IPS DF 4.7 (cell line): ENCODE measurements around the gene NPRL2.

ENCODE experiments used
- DNase-seq: peaks from one replicate; pipeline ENCODE4 v3.0.0-alpha.2; 2013; ENCODE audit warnings: low spot score; ENCODE audit errors: extremely low read depth

The NPRL2 gene

DNA sequence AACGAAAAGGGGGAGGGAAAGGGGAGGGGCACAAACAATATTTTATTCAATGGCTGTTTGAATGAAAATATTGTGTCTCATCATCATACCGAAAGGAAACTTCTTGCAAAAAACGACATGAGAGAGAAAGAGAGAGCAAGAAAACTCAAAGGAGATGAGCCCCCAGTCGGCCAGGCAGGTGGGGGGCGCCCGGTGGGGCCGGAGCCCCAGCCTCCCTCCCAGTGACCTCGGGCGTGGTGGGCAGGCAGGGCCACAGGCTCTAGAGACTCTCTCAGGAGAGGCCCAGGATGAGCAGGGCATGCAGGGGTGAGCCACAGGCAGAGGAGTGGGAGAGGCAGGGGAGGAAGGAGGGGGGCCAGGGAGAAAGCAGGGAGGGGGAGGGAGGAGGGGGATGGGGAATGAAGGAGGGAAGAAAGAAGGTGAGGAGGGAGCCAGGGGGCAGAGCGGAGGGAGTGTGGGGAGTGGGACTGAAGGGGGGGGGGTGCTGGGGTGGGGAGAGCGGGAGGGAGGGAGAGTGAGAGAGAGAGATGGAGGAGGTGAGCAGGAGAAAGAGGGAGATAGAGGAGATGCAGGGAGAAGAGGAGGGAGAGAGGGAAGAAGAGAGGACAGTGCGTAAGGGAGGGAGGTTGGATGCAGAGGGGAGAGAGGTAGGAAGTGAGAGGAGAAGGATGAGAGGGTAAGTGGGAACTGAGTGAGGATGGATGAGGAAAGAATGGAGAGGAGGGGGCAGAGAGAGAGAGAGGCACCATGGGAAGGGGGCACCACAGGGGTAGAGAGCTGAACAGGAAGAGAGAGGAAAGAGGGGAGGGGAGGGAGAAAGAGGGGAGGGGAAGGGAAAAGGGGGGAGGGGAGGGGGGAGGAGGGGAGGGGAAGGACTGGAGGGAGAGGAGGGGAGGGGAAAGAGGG lies 22.8 kb upstream of the NPRL2 start:
- no peak for DNase-seq

DNA sequence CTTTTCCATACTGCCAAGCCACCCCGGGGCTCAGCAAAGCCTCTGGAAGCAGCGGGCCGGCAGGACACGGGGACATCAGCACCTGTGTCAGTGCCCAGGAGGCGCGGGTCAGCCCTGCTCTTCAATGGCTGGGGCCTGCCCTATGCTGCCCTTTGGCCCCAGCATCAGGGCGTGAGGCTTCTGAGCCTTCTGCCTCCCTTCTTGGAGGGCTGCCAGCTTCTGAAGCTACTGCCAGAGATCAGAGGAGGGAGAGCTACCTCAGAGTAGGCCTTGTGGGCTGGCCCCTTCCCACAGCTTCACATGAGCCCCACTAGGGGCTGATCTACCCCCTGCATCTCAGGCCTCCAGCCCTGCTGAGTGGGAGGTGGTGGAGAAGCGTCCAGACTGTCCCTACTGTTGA lies 21.8 kb upstream of the NPRL2 start:
- no peak for DNase-seq

DNA sequence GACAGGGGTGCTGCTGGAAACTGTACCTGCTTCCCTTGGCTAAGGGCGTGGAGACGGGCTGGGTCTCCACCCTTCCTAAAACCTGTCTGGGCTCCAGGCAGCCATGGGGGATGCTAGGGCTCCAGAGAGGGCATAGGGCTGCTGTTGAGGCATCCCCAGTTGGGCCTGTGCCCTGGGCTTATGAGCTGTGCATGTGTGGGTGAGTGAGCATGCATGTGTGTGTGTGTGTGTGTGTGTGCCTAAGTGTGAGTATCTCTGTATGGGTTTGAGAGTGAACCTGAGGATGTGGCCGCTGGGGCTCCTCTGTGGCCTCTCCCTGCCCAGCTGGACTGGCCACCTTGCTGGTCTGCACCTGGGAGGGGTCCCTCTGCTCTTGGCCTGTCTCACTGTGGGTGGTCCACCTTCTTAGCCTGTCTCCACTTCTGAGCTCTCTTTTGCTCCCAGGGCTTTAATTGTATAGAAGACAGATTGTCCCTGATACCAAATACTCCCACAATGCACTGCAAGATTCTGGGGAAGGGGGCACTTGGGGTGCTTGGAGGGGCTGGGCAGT lies 20.6 kb upstream of the NPRL2 start:
- DNase-seq = no peak

DNA sequence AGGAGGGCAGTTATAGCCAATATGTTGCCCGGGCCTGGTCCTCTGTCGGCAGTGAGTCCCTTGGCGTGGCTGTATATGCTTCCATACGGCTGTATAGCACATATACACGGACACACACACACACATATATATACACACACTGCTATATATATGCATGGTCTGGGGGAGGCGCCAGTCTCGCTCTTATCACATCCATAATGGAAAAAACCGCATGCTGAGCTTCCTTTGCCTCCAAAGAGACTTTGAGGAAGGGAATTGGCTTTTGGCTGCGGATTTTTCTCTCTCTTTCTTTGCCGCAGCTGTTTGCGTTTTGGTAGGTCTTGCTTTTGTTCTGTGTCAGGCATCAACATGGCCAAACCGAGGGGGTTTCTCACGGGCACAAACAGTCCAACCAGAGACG lies 20.0 kb upstream of the NPRL2 start:
- DNase-seq = no peak

DNA sequence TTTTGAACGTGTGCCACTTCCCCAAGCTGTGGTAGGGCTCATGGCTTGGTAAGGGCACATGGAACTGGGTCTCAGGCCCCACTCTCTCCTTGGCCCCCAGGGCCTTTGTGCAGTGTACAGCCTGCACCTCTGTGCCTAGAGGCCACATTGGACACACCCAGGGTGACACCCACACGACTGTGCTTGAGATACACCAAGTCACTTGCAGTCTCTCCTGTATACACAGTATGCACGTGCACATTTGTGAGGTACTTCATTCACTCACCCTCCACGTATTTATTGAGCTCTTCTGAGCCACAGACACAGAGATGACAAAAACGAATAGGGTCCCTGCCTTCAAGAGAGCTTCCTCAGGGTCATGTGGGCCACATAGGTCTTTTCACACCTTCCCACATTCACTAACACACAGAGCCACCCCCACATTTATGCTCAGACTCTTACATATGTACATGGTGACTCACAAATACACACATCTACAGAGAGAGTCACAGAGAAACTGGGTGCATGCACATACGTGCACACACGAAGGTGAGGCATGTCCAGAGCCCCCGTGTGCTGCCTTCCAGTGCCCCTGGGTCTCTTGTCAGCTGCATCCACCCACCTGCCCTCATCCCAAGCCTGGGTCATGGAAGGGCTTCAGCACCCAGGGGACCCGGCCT lies 18.6 kb upstream of the NPRL2 start:
- no peak for DNase-seq

DNA sequence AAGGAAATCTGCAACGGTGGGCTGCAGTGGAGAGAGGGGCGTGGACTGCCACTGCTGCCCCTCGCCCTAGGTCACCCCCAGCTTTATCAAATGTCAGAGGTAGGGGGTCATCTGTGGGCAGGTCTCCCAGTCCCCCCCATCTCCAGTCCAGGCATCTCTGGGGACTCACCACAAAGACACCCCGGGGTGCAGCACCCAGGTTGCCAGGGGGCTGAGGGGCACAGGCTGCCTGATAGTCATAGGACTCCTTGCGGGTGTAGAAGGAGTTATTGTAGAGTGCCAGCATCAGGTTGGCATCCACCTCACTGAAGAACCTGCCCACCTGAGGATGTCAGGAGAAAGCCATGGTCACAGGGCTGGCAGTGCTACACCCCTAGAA lies 15.3 kb upstream of the NPRL2 start:
- DNase-seq = no peak

DNA sequence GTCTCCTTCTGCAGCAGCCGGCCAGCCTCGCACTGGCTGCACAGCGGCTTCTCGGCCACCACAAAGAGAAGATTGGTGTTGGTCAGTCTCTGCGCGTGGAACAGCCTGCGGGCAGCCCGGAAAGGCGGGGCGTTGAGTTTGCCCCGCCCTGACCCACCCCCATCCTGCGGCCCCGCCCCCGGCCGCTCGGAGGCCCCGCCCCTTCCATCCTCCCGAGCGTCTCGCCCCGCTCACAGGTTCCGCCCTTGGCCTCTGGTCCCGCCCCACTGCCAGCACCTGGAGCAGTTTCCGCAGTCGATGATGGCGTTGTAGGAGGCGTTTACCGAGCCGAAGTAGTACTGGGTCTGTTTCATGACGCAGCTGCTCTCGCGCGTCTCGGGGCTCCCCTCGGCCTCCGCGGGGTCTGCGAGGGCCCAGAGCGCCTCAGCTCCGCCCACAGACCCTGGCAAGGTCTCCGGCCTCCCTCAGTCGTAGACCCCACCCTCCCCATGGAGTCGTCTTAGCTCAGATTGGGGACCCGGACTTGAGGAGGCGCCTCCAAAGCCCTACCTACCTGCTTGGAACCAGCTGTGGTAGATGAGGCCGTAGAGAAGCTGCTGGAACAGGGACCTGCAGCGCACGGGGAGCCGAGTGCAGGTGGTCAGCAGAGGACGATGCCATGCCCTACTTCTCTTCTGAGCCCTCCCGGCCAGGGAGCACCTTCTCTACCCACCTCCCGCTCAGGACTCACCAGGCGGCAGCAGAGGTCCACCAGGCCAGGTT lies 14.7 kb upstream of the NPRL2 start:
- no peak for DNase-seq

DNA sequence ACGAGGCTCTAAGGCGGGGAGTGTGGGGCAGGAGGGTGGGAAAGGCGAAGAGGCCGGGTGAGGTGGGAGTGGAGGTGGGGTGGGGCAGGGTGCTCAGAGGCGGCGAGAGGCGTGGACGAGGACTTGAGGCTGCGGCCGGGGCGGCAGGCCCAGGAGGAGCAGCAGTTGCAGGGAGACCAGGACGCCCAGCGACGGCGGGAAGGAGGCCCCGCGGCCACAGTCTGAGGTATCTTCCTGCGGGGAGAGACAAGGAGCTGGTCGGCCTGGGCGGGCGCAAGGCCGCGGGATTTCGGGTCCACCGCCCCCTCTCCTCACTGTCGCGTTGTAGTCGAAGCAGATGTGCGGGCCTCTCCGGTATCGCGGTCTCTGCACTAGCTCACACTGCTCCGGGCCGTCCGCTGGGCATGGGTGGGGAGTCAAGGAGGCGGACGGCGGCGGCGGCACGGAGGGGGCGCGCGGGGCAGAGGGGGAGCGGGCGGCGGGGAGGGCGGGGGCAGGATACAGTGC lies 14.1 kb upstream of the NPRL2 start:
- no peak for DNase-seq

DNA sequence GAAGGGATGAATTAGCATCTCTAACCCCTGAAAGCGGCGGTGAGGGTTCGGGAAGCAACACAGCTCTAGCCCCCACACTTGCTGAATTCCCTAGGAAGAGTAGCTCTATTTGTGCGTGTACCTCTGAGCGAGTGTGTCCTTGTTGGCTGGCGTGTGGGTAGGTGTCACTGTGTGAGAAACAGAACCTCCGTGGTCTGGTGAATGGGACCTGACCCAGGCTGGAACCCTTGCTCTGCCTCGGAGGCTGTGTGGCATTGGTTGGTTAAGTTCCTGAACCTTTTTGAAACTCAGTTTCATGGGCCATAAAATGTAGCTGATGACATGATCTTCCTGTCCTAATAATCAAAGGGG lies 9.2 kb upstream of the NPRL2 start:
- no peak for DNase-seq

DNA sequence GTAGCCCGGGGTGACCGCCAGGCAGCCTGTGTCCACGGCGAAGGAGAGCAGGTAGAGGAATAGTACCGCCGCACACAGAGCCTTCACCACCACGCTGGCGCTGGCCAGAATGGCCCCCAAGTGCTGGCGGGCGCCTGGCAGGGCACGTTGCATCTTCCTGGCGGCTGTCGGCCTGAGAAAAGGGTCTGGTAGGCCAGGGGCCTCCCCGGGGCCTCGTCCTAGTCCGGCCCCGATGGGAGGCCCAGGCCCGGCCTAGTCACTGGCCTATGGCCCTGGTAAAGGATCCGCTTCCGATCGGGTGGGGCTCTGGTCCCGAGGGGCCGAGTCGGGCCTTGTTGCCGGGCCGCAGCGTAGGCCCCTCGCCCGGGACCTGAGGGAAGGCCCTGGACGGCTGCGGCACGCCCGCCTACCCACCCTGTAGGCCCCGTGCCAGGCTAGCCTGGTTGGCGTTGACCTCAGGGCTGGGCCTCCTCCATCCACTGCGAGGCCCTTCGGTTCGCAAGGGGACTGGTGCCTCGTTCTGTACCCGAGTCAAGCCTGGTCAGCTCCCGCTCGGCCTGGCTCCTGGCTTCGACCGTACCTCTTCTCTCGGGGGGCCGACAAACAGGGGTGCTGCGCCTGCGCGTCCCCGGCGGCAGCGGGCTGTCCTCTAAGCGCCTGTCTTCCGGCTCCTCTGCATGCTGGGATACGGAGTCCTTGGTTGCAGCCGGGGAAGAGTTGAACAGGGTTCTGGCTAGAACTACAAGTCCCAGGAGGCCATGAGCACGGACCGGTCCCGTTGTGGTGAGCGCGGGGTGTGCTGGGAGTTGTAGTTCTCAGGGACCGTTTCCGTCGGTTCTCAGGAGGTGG lies 8.6 kb upstream of the NPRL2 start, which contains the start of gene TMEM115:
Gene TMEM115, minus strand, starts transcription at position 611 of the 849 bp plus-strand sequence. Its CDS starts 458 bp downstream, at position 153.
- peak; percentile 95 for DNase-seq

DNA sequence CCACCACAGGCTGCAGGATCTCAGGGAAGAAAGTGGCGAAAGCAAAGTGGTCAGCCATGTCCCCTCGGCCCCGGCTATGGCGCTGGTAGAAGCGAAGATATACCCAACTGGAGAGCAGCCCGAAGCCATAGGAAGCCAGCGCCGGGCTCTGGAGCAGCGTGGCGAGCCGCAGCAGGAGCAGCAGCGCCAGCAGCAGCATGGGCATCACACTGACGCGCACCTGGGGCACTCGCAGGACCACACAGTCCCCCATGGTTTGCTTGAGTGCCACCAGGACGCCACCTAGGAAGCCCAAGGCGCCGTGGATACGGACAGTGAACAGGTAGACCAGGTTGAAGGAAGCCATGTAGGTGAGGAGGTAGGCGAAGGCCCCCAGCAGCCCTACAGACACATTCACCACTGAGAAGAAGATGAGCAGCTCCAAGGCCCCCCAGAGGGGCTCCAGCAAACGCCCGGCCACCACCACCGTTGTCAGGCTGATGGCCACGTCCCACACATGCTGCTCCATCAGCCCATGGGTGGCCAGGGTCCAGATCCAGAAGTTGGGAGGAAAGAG lies 7.9 kb upstream of the NPRL2 start:
- no peak for DNase-seq

DNA sequence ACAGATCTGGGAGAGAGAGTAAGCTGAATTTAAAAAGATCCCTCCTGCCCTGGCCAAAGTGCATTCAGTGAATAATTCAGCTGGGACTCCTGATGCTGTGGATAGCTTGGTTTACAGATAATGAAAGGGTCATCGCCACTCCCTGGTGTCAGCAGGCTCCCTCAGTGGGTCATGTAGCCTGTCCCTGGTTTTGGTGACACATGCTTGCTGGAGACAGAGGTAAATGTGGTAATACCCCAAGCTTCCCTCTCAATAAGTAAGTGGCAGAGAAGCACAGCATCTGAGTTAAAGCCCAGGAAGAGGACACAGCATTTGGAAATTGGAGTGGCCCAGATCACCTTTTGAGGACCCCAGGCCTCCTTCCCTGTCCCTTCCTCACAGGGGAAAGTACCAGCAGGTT lies 6.9 kb upstream of the NPRL2 start:
- DNase-seq = no peak

DNA sequence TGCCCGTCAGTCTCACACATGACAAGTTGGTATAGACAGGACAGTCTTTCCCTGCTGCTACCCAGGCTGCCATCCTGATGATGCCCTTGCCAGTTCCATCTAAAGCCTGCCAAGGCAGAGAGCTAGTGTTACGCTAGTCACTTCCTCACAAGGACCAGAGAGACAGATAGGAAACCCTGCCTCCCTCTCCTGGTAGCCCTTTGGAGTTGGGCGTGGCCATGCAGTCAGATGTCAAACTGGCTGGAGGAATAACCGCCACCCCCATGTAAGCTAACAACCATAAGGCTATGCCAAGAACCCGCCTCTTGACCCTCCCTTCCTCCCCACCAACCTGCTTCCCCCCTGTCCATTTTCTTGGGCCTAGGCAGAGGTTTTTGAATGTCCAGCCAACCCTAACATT lies 6.0 kb upstream of the NPRL2 start:
- no peak for DNase-seq

DNA sequence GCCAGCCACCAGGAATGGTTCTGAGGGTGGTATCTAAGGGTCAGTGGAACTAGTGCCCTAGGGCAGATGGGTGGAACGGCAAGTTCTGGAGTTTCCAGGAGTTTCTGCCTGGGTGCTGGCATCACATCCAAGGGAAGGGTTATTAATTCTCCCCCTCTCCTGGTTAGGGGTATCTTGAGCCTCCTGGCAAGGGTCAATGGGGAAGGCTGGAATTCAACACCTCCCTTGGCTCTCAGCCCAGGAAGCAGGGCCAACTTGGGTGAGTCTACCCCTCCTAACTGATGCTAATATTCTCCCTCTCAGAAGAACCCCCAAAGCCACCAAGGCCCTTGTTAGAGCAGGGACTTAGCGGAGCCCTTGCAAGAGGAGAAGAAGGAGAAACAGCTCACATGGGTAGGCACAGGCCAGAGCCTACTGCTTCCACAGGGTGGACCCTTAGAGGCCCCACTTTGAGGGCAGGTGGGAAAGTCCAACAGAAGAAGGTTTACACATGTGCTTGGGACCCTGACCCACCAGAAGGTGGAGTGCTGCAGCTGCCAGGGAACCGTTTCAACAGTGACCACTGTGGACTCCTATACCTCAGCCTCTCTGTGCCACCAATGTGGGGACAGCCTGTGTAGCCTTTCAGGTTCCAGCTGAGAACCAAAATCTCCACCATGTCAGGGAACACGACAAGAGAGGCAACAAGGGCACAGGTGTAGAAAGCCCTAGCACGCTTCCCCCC lies 5.4 kb upstream of the NPRL2 start:
- no peak for DNase-seq

DNA sequence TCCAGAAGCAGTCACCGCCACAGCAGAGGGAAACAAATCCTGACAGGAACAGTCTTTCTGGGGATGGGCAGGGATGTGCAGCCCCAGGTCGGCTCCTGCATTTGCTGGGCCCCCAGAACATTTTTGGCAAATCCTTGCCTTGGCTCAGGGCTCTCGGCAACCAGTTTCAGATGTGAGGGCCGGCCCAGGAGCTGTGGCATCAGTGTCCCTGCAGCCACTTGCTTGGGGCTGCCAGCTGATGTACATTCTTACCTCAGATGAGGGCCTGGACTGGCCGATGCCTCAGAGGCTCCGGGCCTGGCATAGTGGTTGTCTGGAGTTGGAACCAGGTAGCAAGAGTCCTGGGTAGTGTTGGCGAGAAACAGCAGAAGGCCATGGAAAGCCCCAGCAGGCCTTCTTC lies 4.3 kb upstream of the NPRL2 start:
- DNase-seq = no peak

DNA sequence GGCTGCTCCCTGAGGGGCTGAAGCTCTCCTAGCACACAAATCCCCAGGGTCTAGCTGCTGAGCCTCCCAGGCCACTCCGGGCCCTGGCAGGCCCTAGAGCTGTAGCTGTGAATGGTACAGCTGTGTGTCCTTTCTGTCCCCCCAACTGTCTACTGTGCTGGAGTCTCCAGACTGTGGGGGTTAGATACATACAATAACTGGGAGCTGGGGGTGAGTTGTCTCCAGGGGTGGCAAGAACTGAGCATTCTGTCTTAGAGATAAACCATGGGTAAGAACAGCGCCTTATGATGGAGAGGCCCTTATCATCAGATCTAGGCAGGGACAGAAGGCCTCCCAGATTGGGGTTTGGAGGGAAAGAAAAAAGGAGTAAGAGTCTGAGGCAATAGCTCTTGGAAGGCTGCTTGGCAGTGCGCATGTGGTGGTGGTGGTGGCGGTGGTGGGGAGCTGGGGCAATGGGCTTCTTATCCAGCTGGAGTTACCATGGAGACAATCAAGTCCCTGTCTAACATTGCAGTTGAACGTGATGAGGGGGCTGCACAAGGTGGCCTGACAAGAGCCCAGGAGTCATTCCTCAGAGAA lies 3.7 kb upstream of the NPRL2 start:
- DNase-seq = no peak

DNA sequence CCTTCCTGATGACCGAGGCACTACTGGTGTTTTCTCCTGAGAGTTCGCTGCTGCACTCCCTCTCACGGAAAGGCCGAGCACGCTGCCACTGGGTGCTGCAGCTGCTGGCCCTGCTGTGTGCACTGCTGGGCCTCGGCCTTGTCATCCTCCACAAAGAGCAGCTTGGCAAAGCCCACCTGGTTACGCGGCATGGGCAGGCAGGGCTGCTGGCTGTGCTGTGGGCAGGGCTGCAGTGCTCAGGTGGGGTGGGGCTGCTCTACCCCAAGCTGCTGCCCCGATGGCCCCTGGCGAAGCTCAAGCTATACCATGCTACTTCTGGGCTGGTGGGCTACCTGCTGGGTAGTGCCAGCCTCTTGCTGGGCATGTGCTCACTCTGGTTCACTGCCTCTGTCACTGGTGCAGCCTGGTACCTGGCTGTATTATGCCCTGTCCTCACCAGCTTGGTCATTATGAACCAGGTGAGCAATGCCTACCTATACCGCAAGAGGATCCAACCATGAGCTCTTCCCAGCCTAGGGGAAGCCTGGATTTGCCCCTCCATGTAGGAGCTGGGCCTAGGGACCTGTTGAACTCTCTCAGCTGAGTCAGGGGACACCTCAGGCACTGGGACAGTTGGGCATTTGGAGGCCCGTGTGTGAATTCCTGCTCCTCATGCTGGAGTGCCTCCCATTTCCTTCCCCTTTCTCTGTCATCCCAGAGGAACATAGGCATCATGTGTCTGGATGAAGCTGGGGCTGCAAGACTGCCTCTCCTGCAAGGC lies 2.9 kb upstream of the NPRL2 start:
- no peak for DNase-seq

DNA sequence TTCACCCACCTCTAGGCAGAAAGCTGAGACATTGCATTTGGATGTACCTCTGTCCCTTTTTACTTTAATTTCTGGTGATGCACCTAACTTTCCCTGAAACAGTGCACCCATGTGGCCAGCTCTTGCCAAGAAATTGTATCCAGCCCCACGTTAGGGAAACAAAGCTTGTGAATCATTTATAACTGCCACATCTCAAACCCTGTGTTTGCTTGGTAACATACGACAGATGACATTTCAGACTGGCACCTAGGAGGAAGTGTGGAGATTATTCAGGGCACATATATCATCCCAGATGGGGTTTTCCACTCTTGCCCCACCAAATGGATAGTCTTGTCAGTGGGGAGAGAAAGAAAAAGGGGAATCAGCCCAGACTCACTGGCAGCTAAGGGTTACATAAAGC lies 2.2 kb upstream of the NPRL2 start:
- no peak for DNase-seq

DNA sequence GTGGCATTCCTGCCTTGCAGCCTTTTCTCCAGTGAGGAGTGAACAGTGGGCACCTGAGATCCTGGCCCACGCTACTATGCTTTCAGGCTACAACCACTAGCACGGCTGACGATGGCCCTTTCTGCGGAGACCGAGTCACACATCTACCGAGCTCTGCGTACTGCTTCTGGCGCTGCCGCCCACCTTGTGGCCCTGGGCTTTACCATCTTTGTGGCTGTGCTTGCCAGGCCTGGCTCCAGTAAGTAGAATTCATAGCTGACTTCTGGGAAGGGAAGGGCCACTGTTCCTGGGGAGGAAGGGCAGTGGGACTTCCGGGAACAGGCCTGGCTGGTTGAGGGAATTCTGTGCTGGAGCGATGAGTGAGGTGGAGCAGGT lies 735 bp upstream of the NPRL2 start:
- DNase-seq = no peak
